H9 (cell line): Measurements from ENCODE around the gene ZNF345. TPM values are rescaled to one million over a fixed set of nuclear protein-coding genes. Genes with fewer than 3 reads are reported as not detected.

Experiments
- DNase-seq: peaks from one replicate; pipeline ENCODE4 v3.0.0-alpha.2; 2017
- H2AFZ ChIP-seq: one replicate; pipeline ENCODE4 v1.6.1; 2013; ENCODE audit warnings: mild to moderate bottlenecking, low read length, control low read depth, moderate library complexity
- H2AK5ac ChIP-seq: 2 replicates; pipeline ENCODE4 v1.6.1; 2013; ENCODE audit warnings: low read length, control low read depth, mixed read lengths; ENCODE audit not compliant: insufficient read length
- H2BK120ac ChIP-seq: one replicate; pipeline ENCODE4 v1.6.1; 2013; ENCODE audit warnings: low read depth, mild to moderate bottlenecking, low read length, control low read depth, inconsistent platforms; ENCODE audit not compliant: poor library complexity, severe bottlenecking
- H2BK12ac ChIP-seq: 2 replicates; pipeline ENCODE4 v1.6.1; 2013; ENCODE audit warnings: low read length, control low read depth, mixed read lengths, low read depth; ENCODE audit not compliant: insufficient read length
- H2BK15ac ChIP-seq: 2 replicates; pipeline ENCODE4 v1.6.1; 2013; ENCODE audit warnings: low read depth, low read length, control low read depth
- H2BK20ac ChIP-seq: one replicate; pipeline ENCODE4 v1.6.1; 2013; ENCODE audit warnings: low read depth, mild to moderate bottlenecking, low read length, control low read depth, inconsistent platforms; ENCODE audit not compliant: poor library complexity, severe bottlenecking
- H2BK5ac ChIP-seq: 2 replicates; pipeline ENCODE4 v1.6.1; 2013; ENCODE audit warnings: low read length, control low read depth, mixed read lengths; ENCODE audit not compliant: insufficient read length
- H3K14ac ChIP-seq: 2 replicates; pipeline ENCODE4 v1.6.1; 2013; ENCODE audit warnings: low read length, control low read depth; ENCODE audit not compliant: insufficient read depth
- H3K18ac ChIP-seq: 2 replicates; pipeline ENCODE4 v1.6.1; 2013; ENCODE audit warnings: low read depth, mild to moderate bottlenecking, mixed read lengths, low read length, control low read depth; ENCODE audit not compliant: insufficient read length
- H3K23ac ChIP-seq: 2 replicates; pipeline ENCODE4 v1.6.1; 2013; ENCODE audit warnings: low read length, control low read depth, mixed read lengths, low read depth; ENCODE audit not compliant: insufficient read length
- H3K23me2 ChIP-seq: 2 replicates; pipeline ENCODE4 v1.6.1; 2013; ENCODE audit warnings: low read depth, mild to moderate bottlenecking, mixed read lengths, low read length, control low read depth; ENCODE audit not compliant: insufficient read length, poor library complexity, severe bottlenecking
- H3K27ac ChIP-seq: 2 replicates; pipeline ENCODE4 v1.5.1; 2013; ENCODE audit warnings: low read length, control low read depth, mixed read lengths, low read depth; ENCODE audit not compliant: insufficient read length
- H3K27me3 ChIP-seq: 2 replicates; pipeline ENCODE4 v1.6.1; 2013; ENCODE audit warnings: low read length, control low read depth, inconsistent platforms; ENCODE audit not compliant: insufficient read depth
- H3K4ac ChIP-seq: 2 replicates; pipeline ENCODE4 v1.6.1; 2013; ENCODE audit warnings: low read depth, mild to moderate bottlenecking, control low read depth, inconsistent platforms, low read length, moderate library complexity
- H3K4me1 ChIP-seq: 2 replicates; pipeline ENCODE4 v1.6.1; 2013; ENCODE audit warnings: low read length, control low read depth, inconsistent platforms; ENCODE audit not compliant: insufficient read depth
- H3K4me2 ChIP-seq: 2 replicates; pipeline ENCODE4 v1.6.1; 2013; ENCODE audit warnings: low read length, control low read depth, mixed read lengths; ENCODE audit not compliant: insufficient read length, insufficient read depth
- H3K56ac ChIP-seq: 2 replicates; pipeline ENCODE4 v1.6.1; 2013; ENCODE audit warnings: low read depth, mild to moderate bottlenecking, mixed read lengths, low read length, control low read depth; ENCODE audit not compliant: insufficient read length
- H3K79me1 ChIP-seq: 2 replicates; pipeline ENCODE4 v1.6.1; 2013; ENCODE audit warnings: low read depth, mild to moderate bottlenecking, moderate library complexity, low read length, control low read depth, inconsistent platforms; ENCODE audit not compliant: insufficient read depth, poor library complexity, severe bottlenecking
- H3K79me2 ChIP-seq: 2 replicates; pipeline ENCODE4 v1.6.1; 2013; ENCODE audit warnings: low read length, control low read depth, inconsistent platforms; ENCODE audit not compliant: insufficient read depth
- H3K9ac ChIP-seq: 2 replicates; pipeline ENCODE4 v1.6.1; 2013; ENCODE audit warnings: low read length, control low read depth, mixed read lengths; ENCODE audit not compliant: insufficient read length; ENCODE audit errors: extremely low read depth
- H3K9me3 ChIP-seq: one replicate; pipeline ENCODE4 v1.6.1; 2013; ENCODE audit warnings: low read depth, low read length, inconsistent platforms; ENCODE audit not compliant: control insufficient read depth
- H3T11ph ChIP-seq: one replicate; pipeline ENCODE4 v1.6.1; 2013; ENCODE audit warnings: mild to moderate bottlenecking, low read length, control low read depth, inconsistent platforms
- H4K20me1 ChIP-seq: one replicate; pipeline ENCODE4 v1.6.1; 2013; ENCODE audit not compliant: control insufficient read depth, insufficient read length, insufficient read depth
- H4K5ac ChIP-seq: 2 replicates; pipeline ENCODE4 v1.6.1; 2013; ENCODE audit warnings: low read depth, mild to moderate bottlenecking, mixed read lengths, low read length, control low read depth; ENCODE audit not compliant: insufficient read length
- H4K8ac ChIP-seq: replicated peaks from 2 replicates; pipeline ENCODE4 v1.6.1; 2013; ENCODE audit warnings: low read length, control low read depth, mixed read lengths, low read depth; ENCODE audit not compliant: insufficient read length
- H4K91ac ChIP-seq: 2 replicates; pipeline ENCODE4 v1.6.1; 2013; ENCODE audit warnings: low read depth, mild to moderate bottlenecking, moderate library complexity, mixed read lengths, low read length, control low read depth; ENCODE audit not compliant: insufficient read length
- H3K27ac Mint-ChIP-seq, 3 experiments: 2 replicates in 2 of 3; 3 replicates in 1 of 3; pipeline ENCODE4 v1.8.0; 2020 to 2021; ENCODE audit warnings: mixed read lengths in 3 of 3, mild to moderate bottlenecking in 1 of 3, moderate library complexity in 1 of 3
- H3K27me3 Mint-ChIP-seq: 2 replicates; pipeline ENCODE4 v1.8.0; 2021; ENCODE audit warnings: low read depth, mild to moderate bottlenecking, moderate library complexity, mixed read lengths
- H3K36me3 Mint-ChIP-seq, 3 experiments: 2 replicates in 2 of 3; 3 replicates in 1 of 3; pipeline ENCODE4 v1.8.0; 2020 to 2021; ENCODE audit warnings: low read depth in 3 of 3, mixed read lengths in 3 of 3; ENCODE audit not compliant: insufficient read depth in 1 of 3
- H3K4me1 Mint-ChIP-seq, 2 experiments: 2 replicates each; pipeline ENCODE4 v1.8.0; 2020; ENCODE audit warnings: mixed read lengths in 2 of 2
- H3K4me3 Mint-ChIP-seq, 2 experiments: 2 replicates in 1 of 2; 3 replicates in 1 of 2; pipeline ENCODE4 v1.8.0; 2020 to 2021; ENCODE audit warnings: mild to moderate bottlenecking in 2 of 2, mixed read lengths in 2 of 2, moderate library complexity in 1 of 2
- H3K9me3 Mint-ChIP-seq, 2 experiments: 2 replicates in 1 of 2; 3 replicates in 1 of 2; pipeline ENCODE4 v1.8.0; 2020; ENCODE audit warnings: mild to moderate bottlenecking in 2 of 2, mixed read lengths in 2 of 2, moderate library complexity in 1 of 2
- CTCF ChIP-seq: fragments of 200-600 bp; sonication (generic); conservative IDR thresholded peaks from 3 replicates; pipeline ENCODE4 v1.8.0; 2021; ENCODE audit warnings: antibody characterized with exemption, mild to moderate bottlenecking
- WGBS: extraction: QIAGEN DNeasy Blood & Tissue Kit; methylation state at CpG from one replicate; pipeline ENCODE4 v1.1.7; 2013; ENCODE audit warnings: missing lambda C conversion rate, low lambda C conversion rate, mixed read lengths; ENCODE audit not compliant: insufficient read length; ENCODE audit errors: extremely low coverage; 5-methylcytosine and 5-hydroxymethylcytosine counted together
- total RNA-seq: library from RNA; stranded (reverse); gene quantifications from 2 replicates; pipeline ENCODE4 v1.2.1, GENCODE V29; 2021

Gene ZNF345
- total RNA-seq, 1 experiment from 2014 or later: 6.0 TPM

- no peak overlapping the region for H2BK15ac ChIP-seq
- TF ChIP-seq CTCF: no peak
- no peak overlapping the region for H2BK5ac ChIP-seq
- no peak overlapping the region for H2BK12ac ChIP-seq
- no peaks in the 10 kb centered on the region for H3K79me2 ChIP-seq
- H3K27ac Mint-ChIP-seq: no peak overlapping the region
- no peak overlapping the region for H3K4me3 Mint-ChIP-seq
- no peak overlapping the region for H4K8ac ChIP-seq
- no peaks in the 10 kb centered on the region for H3K4me1 ChIP-seq
- no peak overlapping the region for H3K14ac ChIP-seq
- H3K4me1 Mint-ChIP-seq: no peaks in the 10 kb centered on the region
- no peak overlapping the region for H3K4me2 ChIP-seq
- no peaks in the 10 kb centered on the region for H3K23me2 ChIP-seq
- H3K23ac ChIP-seq: no peak overlapping the region
- H3K9me3 Mint-ChIP-seq: peaks cover 90 to 92% of the 10 kb centered on the region in 2 experiments
- H3K79me1 ChIP-seq: no peaks in the 10 kb centered on the region
- no peak overlapping the region for H2BK20ac ChIP-seq
- no peak overlapping the region for H3K56ac ChIP-seq
- no peak for DNase-seq
- H2AFZ ChIP-seq: no peak overlapping the region
- no peak overlapping the region for H3K4ac ChIP-seq
- H2AK5ac ChIP-seq: no peak overlapping the region
- H3K27ac ChIP-seq: no peak overlapping the region
- H3K27me3 Mint-ChIP-seq: no peaks in the 10 kb centered on the region; the same call in 1 of the 2 replicates
- no peak overlapping the region for H2BK120ac ChIP-seq
- H3K36me3 Mint-ChIP-seq: peaks cover 54 to 93% (median 90%) of the 10 kb centered on the region in 3 experiments
- no peak overlapping the region for H4K5ac ChIP-seq
- no peaks in the 10 kb centered on the region for H3K27me3 ChIP-seq
- peaks cover 60% of the 10 kb centered on the region for H3K9me3 ChIP-seq
- H3K18ac ChIP-seq: no peak overlapping the region
- H4K20me1 ChIP-seq: no peaks in the 10 kb centered on the region
- no peak overlapping the region for H3K9ac ChIP-seq
- no CpG with 5 or more reads among the region's 4 CpGs for WGBS
- H3T11ph ChIP-seq: no peak overlapping the region
- H4K91ac ChIP-seq: no peak overlapping the region
Observed at GRCh38 chr19:36898422-36898821, 47.7 kb downstream of the ZNF345 start.
